HEK293 (cell line): Measurements from ENCODE around the gene COL19A1.
A peak's percentile ranks its signal among the peaks of the same experiment; 100 is the strongest.

Source experiments
- CTCF ChIA-PET: fragments of 350-600 bp; formaldehyde crosslinking; extraction: SDS; loops from one replicate; lab custom pipeline; 2021; ENCODE audit warnings: antibody characterized with exemption; lab: Yijun Ruan, JAX
- POLR2A ChIA-PET: fragments of 300-600 bp; formaldehyde crosslinking; extraction: SDS; loops from one replicate; lab custom pipeline; 2020; ENCODE audit warnings: antibody characterized with exemption, inconsistent platforms; lab: Yijun Ruan, JAX
- H3K27ac ChIP-seq: fragments of 200-500 bp; sonication (Bioruptor generic); 2 replicates; pipeline ENCODE4 v1.5.1; 2014; ENCODE audit warnings: low read depth, low read length, control low read depth, inconsistent platforms; ENCODE audit errors: extremely low read depth
- H3K36me3 ChIP-seq, 2 experiments: fragments of 200-500 bp in 1 of 2; sonication (Bioruptor generic) in 1 of 2; 1 replicate in 1 of 2; 2 replicates in 1 of 2; pipeline ENCODE4 v1.5.1; 2014 to 2017; ENCODE audit warnings: inconsistent platforms in 2 of 2, low read length in 2 of 2; ENCODE audit not compliant: control insufficient read depth in 2 of 2, insufficient read depth in 1 of 2
- H3K4me1 ChIP-seq: fragments of 200-500 bp; sonication (Bioruptor generic); 2 replicates; pipeline ENCODE4 v1.5.1; 2014; ENCODE audit warnings: mild to moderate bottlenecking, low read length, inconsistent platforms; ENCODE audit not compliant: control insufficient read depth, insufficient read depth
- H3K4me3 ChIP-seq: 2 replicates; pipeline ENCODE4 v1.5.1; 2011; ENCODE audit warnings: low read depth, mild to moderate bottlenecking, control low read depth, low read length, moderate library complexity
- H3K9me3 ChIP-seq: fragments of 200-500 bp; sonication (Bioruptor generic); 2 replicates; pipeline ENCODE4 v1.5.1; 2014; ENCODE audit warnings: low read depth, low read length, inconsistent platforms; ENCODE audit not compliant: control insufficient read depth, insufficient read depth
- KLF7 ChIP-seq: fragments of 450-650 bp; formaldehyde crosslinking; IDR thresholded peaks from 2 replicates; pipeline ENCODE4 v1.5.1; 2016; ENCODE audit warnings: missing biosample characterization, missing genetic modification characterization, borderline replicate concordance
- MZF1 ChIP-seq: fragments of 450-650 bp; formaldehyde crosslinking; IDR thresholded peaks from 2 replicates; pipeline ENCODE4 v1.5.1; 2017; ENCODE audit warnings: missing biosample characterization, missing genetic modification characterization, borderline replicate concordance
- OSR2 ChIP-seq: fragments of 450-650 bp; formaldehyde crosslinking; IDR thresholded peaks from 2 replicates; pipeline ENCODE4 v1.5.1; 2016; ENCODE audit warnings: missing biosample characterization, missing genetic modification characterization
- PRDM1 ChIP-seq: fragments of 450-650 bp; formaldehyde crosslinking; IDR thresholded peaks from 2 replicates; pipeline ENCODE4; 2016; ENCODE audit warnings: missing biosample characterization, missing genetic modification characterization
- ZBTB44 ChIP-seq: fragments of 450-650 bp; IDR thresholded peaks from 2 replicates; pipeline ENCODE4 v1.5.1; 2018; ENCODE audit warnings: missing biosample characterization, mild to moderate bottlenecking, missing genetic modification characterization
- ZBTB7A ChIP-seq: fragments of 450-650 bp; formaldehyde crosslinking; IDR thresholded peaks from 2 replicates; pipeline ENCODE4 v1.5.1; 2016; ENCODE audit warnings: low read depth, missing biosample characterization, missing genetic modification characterization
- ZNF121 ChIP-seq: fragments of 450-650 bp; formaldehyde crosslinking; IDR thresholded peaks from 2 replicates; pipeline ENCODE4 v1.5.1; 2016; ENCODE audit warnings: missing biosample characterization, missing genetic modification characterization
- ZNF138 ChIP-seq: fragments of 450-650 bp; formaldehyde crosslinking; IDR thresholded peaks from 2 replicates; pipeline ENCODE4 v1.5.1; 2016; ENCODE audit warnings: missing biosample characterization, missing genetic modification characterization, borderline replicate concordance
- ZNF174 ChIP-seq: fragments of 450-650 bp; formaldehyde crosslinking; IDR thresholded peaks from 2 replicates; pipeline ENCODE4 v1.5.0; 2017; ENCODE audit warnings: missing biosample characterization, mild to moderate bottlenecking, missing genetic modification characterization
- ZNF19 ChIP-seq: fragments of 450-650 bp; formaldehyde crosslinking; IDR thresholded peaks from 2 replicates; pipeline ENCODE4; 2016; ENCODE audit warnings: missing biosample characterization, missing genetic modification characterization, low read depth
- ZNF2 ChIP-seq: fragments of 450-650 bp; formaldehyde crosslinking; IDR thresholded peaks from 2 replicates; pipeline ENCODE4 v1.5.1; 2016; ENCODE audit warnings: missing biosample characterization, missing genetic modification characterization
- ZNF302 ChIP-seq: fragments of 450-650 bp; formaldehyde crosslinking; IDR thresholded peaks from 2 replicates; pipeline ENCODE4 v1.5.1; 2016; ENCODE audit warnings: missing biosample characterization, missing genetic modification characterization, low read depth
- ZNF416 ChIP-seq: fragments of 450-650 bp; formaldehyde crosslinking; IDR thresholded peaks from 2 replicates; pipeline ENCODE4 v1.5.1; 2016; ENCODE audit warnings: missing biosample characterization, missing genetic modification characterization
- ZNF449 ChIP-seq: fragments of 450-650 bp; formaldehyde crosslinking; IDR thresholded peaks from 2 replicates; pipeline ENCODE4 v1.5.1; 2017; ENCODE audit warnings: missing biosample characterization, mild to moderate bottlenecking, missing genetic modification characterization, moderate library complexity
- ZNF501 ChIP-seq: fragments of 450-650 bp; formaldehyde crosslinking; IDR thresholded peaks from 2 replicates; pipeline ENCODE4 v1.5.1; 2016; ENCODE audit warnings: missing biosample characterization, missing genetic modification characterization
- ZNF654 ChIP-seq: fragments of 450-650 bp; formaldehyde crosslinking; IDR thresholded peaks from 2 replicates; pipeline ENCODE4 v1.5.1; 2016; ENCODE audit warnings: low read depth, missing biosample characterization, missing genetic modification characterization
- ZNF658 ChIP-seq: fragments of 450-650 bp; formaldehyde crosslinking; IDR thresholded peaks from 2 replicates; pipeline ENCODE4; 2016; ENCODE audit warnings: missing biosample characterization, missing genetic modification characterization
- ZNF660 ChIP-seq: fragments of 450-650 bp; IDR thresholded peaks from 2 replicates; pipeline ENCODE4 v1.5.1; 2018; ENCODE audit warnings: missing biosample characterization, mild to moderate bottlenecking, missing genetic modification characterization
- ZNF664 ChIP-seq: fragments of 450-650 bp; formaldehyde crosslinking; IDR thresholded peaks from 2 replicates; pipeline ENCODE4 v1.5.1; 2016; ENCODE audit warnings: missing biosample characterization, missing genetic modification characterization
- ZNF76 ChIP-seq: fragments of 450-650 bp; formaldehyde crosslinking; IDR thresholded peaks from 2 replicates; pipeline ENCODE4; 2016; ENCODE audit warnings: low read depth, missing biosample characterization, missing genetic modification characterization, borderline replicate concordance
- ZNF785 ChIP-seq: fragments of 450-650 bp; formaldehyde crosslinking; IDR thresholded peaks from 2 replicates; pipeline ENCODE4 v1.5.1; 2016; ENCODE audit warnings: missing biosample characterization, missing genetic modification characterization
- ZNF830 ChIP-seq: fragments of 450-650 bp; IDR thresholded peaks from 2 replicates; pipeline ENCODE4 v1.5.0; 2018; ENCODE audit warnings: missing biosample characterization, missing genetic modification characterization, low read depth, mild to moderate bottlenecking, moderate library complexity
- TF ChIP-seq, protein P1 (sequence below): fragments of 450-650 bp; IDR thresholded peaks from 2 replicates; pipeline ENCODE4 v1.5.1; 2018; ENCODE audit warnings: missing biosample characterization, missing genetic modification characterization

COL19A1 gene

GRCh38 chr6:69936674-69937363, 70.5 kb downstream of the COL19A1 start:
- ChIA-PET POLR2A (no interaction called here), CTCF (no interaction called here)
- no peaks in the 10 kb centered on the region for H3K9me3 ChIP-seq
- no peak overlapping the region for H3K4me3 ChIP-seq
- H3K4me1 ChIP-seq: no peaks in the 10 kb centered on the region
- TF ChIP-seq ZNF501 (tag by site-specific recombination): no peak
- TF ChIP-seq ZNF76 (tag by site-specific recombination): no peak
- TF ChIP-seq ZNF121 (tag by site-specific recombination): no peak
- no peak for TF ChIP-seq ZNF302 (tag by site-specific recombination)
- no peak for TF ChIP-seq OSR2
- no peak for TF ChIP-seq ZNF174 (tag by site-specific recombination)
- TF ChIP-seq, protein P1, sequence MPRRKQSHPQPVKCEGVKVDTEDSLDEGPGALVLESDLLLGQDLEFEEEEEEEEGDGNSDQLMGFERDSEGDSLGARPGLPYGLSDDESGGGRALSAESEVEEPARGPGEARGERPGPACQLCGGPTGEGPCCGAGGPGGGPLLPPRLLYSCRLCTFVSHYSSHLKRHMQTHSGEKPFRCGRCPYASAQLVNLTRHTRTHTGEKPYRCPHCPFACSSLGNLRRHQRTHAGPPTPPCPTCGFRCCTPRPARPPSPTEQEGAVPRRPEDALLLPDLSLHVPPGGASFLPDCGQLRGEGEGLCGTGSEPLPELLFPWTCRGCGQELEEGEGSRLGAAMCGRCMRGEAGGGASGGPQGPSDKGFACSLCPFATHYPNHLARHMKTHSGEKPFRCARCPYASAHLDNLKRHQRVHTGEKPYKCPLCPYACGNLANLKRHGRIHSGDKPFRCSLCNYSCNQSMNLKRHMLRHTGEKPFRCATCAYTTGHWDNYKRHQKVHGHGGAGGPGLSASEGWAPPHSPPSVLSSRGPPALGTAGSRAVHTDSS (tag by site-specific recombination): no peak
- TF ChIP-seq ZNF654 (tag by site-specific recombination): no peak
- TF ChIP-seq ZNF19 (tag by site-specific recombination): no peak
- TF ChIP-seq ZNF785 (tag by site-specific recombination): no peak
- TF ChIP-seq ZNF138 (tag by site-specific recombination): no peak
- no peak for TF ChIP-seq ZNF2 (tag by site-specific recombination)
- TF ChIP-seq ZBTB7A: no peak
- no peak for TF ChIP-seq ZNF416 (tag by site-specific recombination)
- TF ChIP-seq ZNF658 (tag by site-specific recombination): no peak
- no peak for TF ChIP-seq ZBTB44 (tag by site-specific recombination)
- no peak for TF ChIP-seq ZNF449 (tag by site-specific recombination)
- H3K36me3 ChIP-seq: no peaks in the 10 kb centered on the region
- H3K27ac ChIP-seq: no peak overlapping the region

- POLR2A ChIA-PET: no interaction called here
- no peaks in the 10 kb centered on the region for H3K4me1 ChIP-seq
Measured at GRCh38 chr6:69937402-69938136, 71.2 kb downstream of the COL19A1 start.

More at GRCh38 chr6:69937402-69938136, 71.2 kb downstream of the COL19A1 start:
- H3K9me3 ChIP-seq: no peaks in the 10 kb centered on the region
- 0 out of 2 replicates have a peak, but pooled peaks have one; percentile 7 for TF ChIP-seq PRDM1 (tag by site-specific recombination)
- TF ChIP-seq ZNF785 (tag by site-specific recombination): no peak
- no peak for TF ChIP-seq ZNF830 (tag by site-specific recombination)
- TF ChIP-seq KLF7: no peak
- no peak for TF ChIP-seq ZNF664 (tag by site-specific recombination)
- no peak for TF ChIP-seq ZNF660 (tag by site-specific recombination)
- no peak for TF ChIP-seq MZF1
- no peak overlapping the region for H3K4me3 ChIP-seq
- CTCF ChIA-PET: no interaction called here
- H3K27ac ChIP-seq: no peak overlapping the region
- H3K36me3 ChIP-seq: no peaks in the 10 kb centered on the region
